OCI-LY3 (cell line): ENCODE results near the gene ITGB6.

Source experiments
- H2AFZ ChIP-seq: fragments of 200-600, 300-600 bp; shearing (Covaris generic); 2 replicates; pipeline ENCODE4 v1.6.0; 2014; ENCODE audit warnings: antibody characterized with exemption, low read depth, low read length
- H3K27ac ChIP-seq: fragments of 200-600, 300-600 bp; sonication (generic); 2 replicates; pipeline ENCODE4 v1.5.1; 2014; ENCODE audit warnings: mild to moderate bottlenecking, low read length, moderate library complexity, mixed read lengths
- H3K27me3 ChIP-seq: fragments of 200-600, 300-600 bp; sonication (generic); 2 replicates; pipeline ENCODE4 v1.6.1; 2014; ENCODE audit warnings: low read depth, low read length, mixed read lengths
- H3K36me3 ChIP-seq: fragments of 200-600, 300-600 bp; sonication (generic); replicated peaks from 2 replicates; pipeline ENCODE3; 2014; ENCODE audit warnings: low read depth, low read length, mixed read lengths
- H3K4me1 ChIP-seq: fragments of 300-600, 200-600 bp; sonication (generic); 2 replicates; pipeline ENCODE4 v1.6.1; 2014; ENCODE audit warnings: low read length, mixed read lengths
- H3K4me2 ChIP-seq: fragments of 200-600, 300-600 bp; sonication (generic); 2 replicates; pipeline ENCODE4 v1.6.1; 2014; ENCODE audit warnings: low read length, mixed read lengths
- H3K4me3 ChIP-seq: fragments of 300-600, 200-600 bp; sonication (generic); 2 replicates; pipeline ENCODE4 v1.5.1; 2014; ENCODE audit warnings: antibody characterized with exemption, mild to moderate bottlenecking, low read length, moderate library complexity
- H3K79me2 ChIP-seq: fragments of 300-600, 200-600 bp; shearing (Covaris generic); 2 replicates; pipeline ENCODE4 v1.6.1; 2014; ENCODE audit warnings: mild to moderate bottlenecking, low read length, mixed read lengths
- H3K9ac ChIP-seq: fragments of 300-600, 200-600 bp; shearing (Covaris generic); 2 replicates; pipeline ENCODE4 v1.6.0; 2014; ENCODE audit warnings: mild to moderate bottlenecking, low read length, moderate library complexity
- H3K9me3 ChIP-seq: fragments of 200-600, 300-600 bp; shearing (Covaris generic); 2 replicates; pipeline ENCODE4 v1.6.1; 2014; ENCODE audit warnings: low read length, mixed read lengths; ENCODE audit not compliant: insufficient read depth
- H4K20me1 ChIP-seq: fragments of 200-600, 300-600 bp; sonication (generic); 2 replicates; pipeline ENCODE4 v1.6.1; 2016; ENCODE audit warnings: low read length, mixed read lengths; ENCODE audit not compliant: insufficient read depth
- EZH2phosphoT487 ChIP-seq: fragments of 200-600 bp; shearing (Covaris generic); IDR thresholded peaks from 2 replicates; pipeline ENCODE4 v1.6.1; 2018; ENCODE audit warnings: antibody characterized with exemption, mixed run types, low read depth
- TF ChIP-seq, protein P1 (sequence below): fragments of 200-600, 300-600 bp; sonication (generic); IDR thresholded peaks from 2 replicates; pipeline ENCODE4 v1.5.1; 2014; ENCODE audit warnings: antibody characterized with exemption, low read length, low read depth

The ITGB6 gene

DNA sequence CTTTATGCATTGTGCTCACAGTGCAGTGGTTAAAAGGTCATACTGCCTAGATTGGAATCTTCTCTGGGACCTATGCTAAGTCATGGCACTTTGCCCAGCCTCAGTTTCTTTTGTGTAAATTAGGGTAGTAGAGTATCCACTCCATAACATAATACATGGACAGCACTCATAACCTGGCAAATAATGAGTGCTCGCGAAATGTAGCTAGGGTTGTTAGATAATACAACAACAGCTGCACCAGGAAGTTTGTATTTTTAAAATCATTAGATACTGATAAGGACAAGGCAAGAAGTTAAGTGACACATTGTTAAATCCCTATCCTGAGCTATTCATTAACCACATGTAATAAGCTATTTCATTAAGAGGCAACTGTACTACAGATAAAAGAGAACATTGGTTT lies 123.8 kb downstream of the ITGB6 start:
- TF ChIP-seq, protein P1, sequence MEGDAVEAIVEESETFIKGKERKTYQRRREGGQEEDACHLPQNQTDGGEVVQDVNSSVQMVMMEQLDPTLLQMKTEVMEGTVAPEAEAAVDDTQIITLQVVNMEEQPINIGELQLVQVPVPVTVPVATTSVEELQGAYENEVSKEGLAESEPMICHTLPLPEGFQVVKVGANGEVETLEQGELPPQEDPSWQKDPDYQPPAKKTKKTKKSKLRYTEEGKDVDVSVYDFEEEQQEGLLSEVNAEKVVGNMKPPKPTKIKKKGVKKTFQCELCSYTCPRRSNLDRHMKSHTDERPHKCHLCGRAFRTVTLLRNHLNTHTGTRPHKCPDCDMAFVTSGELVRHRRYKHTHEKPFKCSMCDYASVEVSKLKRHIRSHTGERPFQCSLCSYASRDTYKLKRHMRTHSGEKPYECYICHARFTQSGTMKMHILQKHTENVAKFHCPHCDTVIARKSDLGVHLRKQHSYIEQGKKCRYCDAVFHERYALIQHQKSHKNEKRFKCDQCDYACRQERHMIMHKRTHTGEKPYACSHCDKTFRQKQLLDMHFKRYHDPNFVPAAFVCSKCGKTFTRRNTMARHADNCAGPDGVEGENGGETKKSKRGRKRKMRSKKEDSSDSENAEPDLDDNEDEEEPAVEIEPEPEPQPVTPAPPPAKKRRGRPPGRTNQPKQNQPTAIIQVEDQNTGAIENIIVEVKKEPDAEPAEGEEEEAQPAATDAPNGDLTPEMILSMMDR = no peak
- TF ChIP-seq EZH2phosphoT487 = no peak
- H3K79me2 ChIP-seq = no peaks in the 10 kb centered on the region
- no peaks in the 10 kb centered on the region for H3K36me3 ChIP-seq
- H4K20me1 ChIP-seq = no peaks in the 10 kb centered on the region
- H3K27me3 ChIP-seq = no peaks in the 10 kb centered on the region
- no peaks in the 10 kb centered on the region for H3K4me1 ChIP-seq
- no peak overlapping the region for H2AFZ ChIP-seq
- H3K9ac ChIP-seq = no peak overlapping the region
- H3K4me3 ChIP-seq = no peak overlapping the region
- no peaks in the 10 kb centered on the region for H3K9me3 ChIP-seq
- H3K27ac ChIP-seq = no peak overlapping the region
- no peak overlapping the region for H3K4me2 ChIP-seq

DNA sequence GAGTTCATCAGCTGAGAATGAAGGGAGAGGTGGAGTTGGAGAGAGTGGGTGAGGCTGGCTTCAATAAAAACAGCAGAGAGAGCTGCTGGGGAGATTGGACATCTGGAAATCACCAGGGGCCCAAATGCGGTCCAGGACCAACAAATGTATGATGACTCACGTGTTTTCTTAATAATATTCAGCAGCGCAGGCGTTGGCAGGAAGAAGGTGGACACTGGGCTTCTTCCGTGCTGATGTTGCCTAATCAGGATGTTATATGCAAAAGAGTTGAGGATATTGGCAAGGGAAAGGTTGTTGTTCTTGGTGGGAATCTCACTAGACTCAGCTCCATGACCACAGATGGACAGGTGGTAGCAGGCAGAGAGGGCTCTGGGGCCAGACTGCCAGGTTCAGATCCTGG lies 124.9 kb downstream of the ITGB6 start:
- H3K27me3 ChIP-seq = no peaks in the 10 kb centered on the region
- no peaks in the 10 kb centered on the region for H4K20me1 ChIP-seq
- no peak overlapping the region for H3K9ac ChIP-seq
- H3K79me2 ChIP-seq = no peaks in the 10 kb centered on the region
- no peak for TF ChIP-seq EZH2phosphoT487
- TF ChIP-seq, protein P1 = no peak
- peaks cover 8% of the 10 kb centered on the region for H3K9me3 ChIP-seq
- H3K27ac ChIP-seq = no peak overlapping the region
- H3K4me2 ChIP-seq = no peak overlapping the region
- H3K36me3 ChIP-seq = no peaks in the 10 kb centered on the region
- H2AFZ ChIP-seq = no peak overlapping the region
- H3K4me3 ChIP-seq = no peak overlapping the region
- no peaks in the 10 kb centered on the region for H3K4me1 ChIP-seq

DNA sequence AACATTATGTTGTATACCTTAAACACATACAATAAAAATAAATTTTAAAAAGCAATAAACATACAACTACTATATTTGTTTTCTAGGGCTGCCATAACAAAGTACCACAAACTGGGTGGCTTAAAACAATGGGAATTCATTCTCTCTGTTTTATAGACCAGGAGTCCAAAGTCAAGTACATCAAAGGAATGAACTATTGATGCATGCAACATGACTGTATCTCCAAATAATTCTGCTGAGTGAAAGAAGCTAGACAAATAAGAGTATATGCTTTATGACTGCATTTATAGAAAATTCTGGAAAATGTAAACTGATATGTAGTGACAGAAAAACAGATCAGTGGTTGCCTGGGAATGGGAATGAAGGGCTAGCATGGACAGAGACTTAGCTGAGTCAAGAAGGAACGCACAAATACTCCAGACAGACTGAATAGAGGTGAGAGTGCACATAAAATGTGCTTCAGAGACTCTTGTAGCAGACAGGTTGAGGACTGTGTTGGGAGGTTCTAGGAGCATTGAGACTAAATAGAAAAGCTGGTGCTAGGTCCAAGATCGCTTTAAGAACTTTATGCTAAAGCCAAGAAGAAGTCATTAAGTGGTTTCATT lies 126.7 kb downstream of the ITGB6 start:
- no peaks in the 10 kb centered on the region for H3K36me3 ChIP-seq
- H3K79me2 ChIP-seq = no peaks in the 10 kb centered on the region
- no peaks in the 10 kb centered on the region for H3K27me3 ChIP-seq
- H3K9me3 ChIP-seq = peaks cover 15% of the 10 kb centered on the region
- H3K4me2 ChIP-seq = no peak overlapping the region
- TF ChIP-seq, protein P1 = no peak
- no peak for TF ChIP-seq EZH2phosphoT487
- no peaks in the 10 kb centered on the region for H4K20me1 ChIP-seq
- H3K27ac ChIP-seq = no peak overlapping the region
- no peak overlapping the region for H3K4me3 ChIP-seq
- H3K9ac ChIP-seq = no peak overlapping the region
- no peak overlapping the region for H2AFZ ChIP-seq
- H3K4me1 ChIP-seq = no peaks in the 10 kb centered on the region

DNA sequence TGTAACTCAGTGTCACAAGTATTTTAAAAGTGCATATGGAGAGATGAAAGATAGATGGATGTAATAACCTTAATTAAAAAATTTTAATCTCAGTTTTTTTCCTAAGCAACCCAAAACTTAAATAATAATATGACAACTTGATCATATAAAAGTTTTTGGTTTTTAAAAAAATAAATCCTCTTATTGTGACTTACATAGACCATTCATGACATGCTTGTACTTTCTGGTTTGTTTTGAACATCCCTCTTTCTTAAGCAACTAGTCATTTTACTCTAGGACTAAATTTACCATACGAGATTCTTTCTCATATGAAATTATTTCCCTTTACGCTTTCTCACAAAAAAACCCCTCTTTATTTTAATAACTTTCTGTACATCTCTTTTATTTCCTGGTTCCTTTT lies 131.2 kb downstream of the ITGB6 start:
- H3K27ac ChIP-seq = no peak overlapping the region
- no peak overlapping the region for H3K4me2 ChIP-seq
- no peaks in the 10 kb centered on the region for H3K36me3 ChIP-seq
- no peak overlapping the region for H3K9ac ChIP-seq
- H3K4me1 ChIP-seq = no peaks in the 10 kb centered on the region
- no peaks in the 10 kb centered on the region for H3K27me3 ChIP-seq
- H3K4me3 ChIP-seq = no peak overlapping the region
- H4K20me1 ChIP-seq = no peaks in the 10 kb centered on the region
- no peaks in the 10 kb centered on the region for H3K79me2 ChIP-seq
- H2AFZ ChIP-seq = no peak overlapping the region
- TF ChIP-seq, protein P1 = no peak
- TF ChIP-seq EZH2phosphoT487 = no peak
- H3K9me3 ChIP-seq = peaks cover 15% of the 10 kb centered on the region
